Stimulated activated CD8-positive, alpha-beta memory T cell treated with anti-CD3 and anti-CD28 coated beads, Interleukin-4, amount 100 ng/mL, for 24 hours (primary cell): ENCODE data around the gene BAZ2A.

Experiments used
- DNase-seq: peaks from one replicate; pipeline ENCODE4 v3.0.0-alpha.2; 2020; ENCODE audit warnings: low read depth

BAZ2A gene

DNA sequence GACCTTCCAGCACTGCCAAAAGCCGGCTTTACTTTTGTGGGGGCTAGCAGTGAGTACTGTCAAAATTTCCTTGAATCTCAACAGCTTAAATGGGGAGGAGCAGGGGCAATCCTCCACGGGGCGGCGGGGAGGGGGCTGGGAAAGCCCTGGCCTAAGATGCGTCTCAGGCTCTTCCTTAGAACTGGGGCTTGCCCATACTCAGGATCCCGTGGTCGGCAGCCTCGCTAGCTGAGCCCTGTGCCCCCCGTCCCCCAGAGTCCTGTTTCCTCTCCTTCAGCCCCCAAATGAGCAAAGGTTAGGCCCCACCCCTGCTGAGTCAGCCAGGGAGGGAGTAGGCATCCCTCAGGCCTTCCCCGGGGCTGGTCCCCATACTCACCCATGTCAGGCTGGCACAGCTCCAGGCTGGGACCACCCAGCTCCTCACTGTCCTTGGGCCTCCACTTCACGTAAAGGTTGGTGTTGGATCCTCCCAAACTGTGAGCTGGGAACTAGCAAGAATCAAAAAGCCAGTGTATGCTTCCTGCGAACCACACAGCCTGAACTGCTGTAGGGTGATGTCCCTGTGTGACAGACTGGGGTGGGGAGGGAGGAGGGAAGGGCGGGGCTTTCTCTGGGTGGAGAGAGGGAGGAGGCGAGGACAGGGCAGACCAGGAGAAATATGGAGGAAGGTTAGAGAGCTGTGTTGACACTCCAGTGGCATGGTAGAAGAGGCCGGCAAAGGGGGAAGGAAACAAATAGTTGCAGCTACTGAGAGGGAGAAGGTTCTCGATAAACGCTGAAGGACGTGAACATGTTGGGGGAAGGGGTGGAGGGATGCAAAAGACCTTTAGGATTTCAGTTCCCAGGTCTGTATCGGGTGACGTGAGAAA is 5.9 kb upstream of the BAZ2A start:
- peak; percentile 76 for DNase-seq

DNA sequence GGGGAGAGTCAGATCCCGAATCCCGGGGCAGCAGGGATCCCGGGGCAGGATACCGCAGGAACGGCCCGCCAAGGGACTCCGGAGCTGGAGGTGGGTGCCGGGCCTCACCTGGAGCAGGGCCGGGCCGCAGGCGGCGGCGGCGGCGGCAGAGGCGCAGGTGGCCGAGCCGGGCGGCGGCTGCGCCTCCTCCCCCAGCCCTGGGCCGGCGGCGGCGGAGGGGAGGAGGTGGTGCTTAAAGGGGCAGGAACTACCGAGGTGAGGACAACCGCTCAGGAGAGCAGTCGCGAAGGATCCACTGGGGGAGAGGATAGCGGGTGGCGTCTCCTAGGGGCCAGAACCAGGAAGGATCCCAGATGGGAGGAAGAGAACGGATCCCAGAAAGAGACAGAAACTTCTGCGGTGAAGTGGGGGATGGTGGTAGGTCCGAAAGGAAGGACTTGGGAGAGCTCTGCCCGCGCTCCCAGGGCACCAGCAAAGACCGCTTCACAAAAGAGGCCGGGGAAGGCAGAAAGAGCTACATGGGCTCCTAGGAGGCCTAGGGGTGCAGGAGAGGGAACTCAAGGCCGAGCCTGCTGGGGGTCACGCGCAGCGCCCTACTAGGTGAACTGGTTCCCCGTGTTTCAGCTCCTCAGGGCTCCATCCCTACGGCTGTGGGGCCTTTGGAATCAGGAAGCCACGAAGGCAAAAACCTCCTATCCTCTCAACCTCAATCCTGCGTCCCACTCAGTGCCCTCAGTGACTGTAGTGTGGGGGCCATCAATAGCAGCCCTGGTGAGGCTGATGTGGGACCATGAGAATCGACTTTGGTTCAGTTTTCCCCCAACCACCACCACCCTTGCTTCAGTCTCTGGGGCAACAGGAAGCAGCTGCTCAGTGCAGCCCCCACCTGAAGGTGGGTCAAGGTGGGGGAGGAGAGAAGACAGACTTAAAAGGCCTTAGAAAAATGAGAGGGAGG is 5.0 kb upstream of the BAZ2A start:
- peak; percentile 51 for DNase-seq

DNA sequence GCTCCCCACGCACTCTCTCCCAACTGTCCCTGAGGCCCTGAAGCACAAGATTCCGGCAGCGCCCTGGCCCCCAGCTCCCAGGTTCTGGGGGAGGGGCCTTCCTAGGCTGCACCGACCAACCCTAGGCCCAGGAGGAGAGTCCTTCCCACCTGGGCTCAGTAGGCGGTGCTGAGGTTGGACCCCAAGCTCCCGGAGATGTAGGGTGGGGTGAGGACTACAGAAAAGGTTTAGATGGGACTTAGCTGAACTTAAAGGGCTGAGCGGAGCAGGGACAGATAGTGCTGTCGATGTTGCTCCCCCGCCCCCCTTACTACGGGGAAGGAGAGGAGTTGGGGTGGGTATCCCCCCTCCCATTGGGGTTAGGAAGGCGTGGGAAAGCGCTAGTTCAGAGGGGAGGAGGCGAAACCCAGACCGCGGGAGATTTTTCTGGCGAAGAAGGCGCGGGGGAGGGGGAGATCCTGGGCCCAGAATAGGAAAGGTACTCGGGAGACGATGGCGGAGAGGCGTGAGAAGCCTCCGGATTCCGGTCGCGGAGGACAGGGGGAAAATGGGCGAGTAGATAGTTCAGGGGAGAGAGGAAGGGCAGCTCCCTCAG is 4.2 kb upstream of the BAZ2A start:
- DNase-seq: peak; percentile 12

DNA sequence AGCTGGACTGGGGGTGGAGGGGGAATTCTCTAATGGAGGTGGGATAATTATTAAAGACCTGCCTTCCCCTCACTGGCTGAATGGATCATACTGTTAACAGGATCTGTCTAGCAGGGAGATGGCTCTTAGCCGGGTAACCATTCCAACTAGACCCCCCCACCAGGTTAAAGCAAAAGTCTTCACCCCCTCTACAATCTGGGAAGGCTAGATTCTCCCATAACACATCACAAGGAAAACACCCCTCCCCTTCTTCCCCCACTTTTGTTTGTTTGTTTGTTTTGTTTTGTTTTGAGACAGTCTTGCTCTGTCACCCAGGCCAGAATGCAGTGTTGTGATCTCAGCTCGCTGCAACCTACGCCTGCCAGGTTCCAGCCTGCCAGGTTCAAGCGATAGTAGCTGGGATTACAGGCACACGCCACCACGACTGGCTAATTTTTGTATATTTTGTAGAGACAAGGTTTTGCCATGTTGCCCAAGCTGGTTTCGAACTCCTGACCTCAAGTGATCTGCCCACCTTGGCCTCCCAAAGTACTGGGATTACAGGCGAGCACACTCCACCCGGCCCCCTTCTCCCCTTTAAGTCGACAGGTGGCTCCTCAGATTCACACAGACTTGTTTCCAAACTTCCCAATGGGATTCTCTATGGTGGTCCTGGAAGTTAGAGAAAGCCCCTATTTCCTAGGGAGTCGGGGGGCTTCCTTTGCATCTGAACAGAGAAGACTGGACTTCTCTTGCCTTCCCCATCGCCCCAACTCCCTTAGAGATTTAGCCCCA is 3.5 kb upstream of the BAZ2A start:
- DNase-seq: no peak

DNA sequence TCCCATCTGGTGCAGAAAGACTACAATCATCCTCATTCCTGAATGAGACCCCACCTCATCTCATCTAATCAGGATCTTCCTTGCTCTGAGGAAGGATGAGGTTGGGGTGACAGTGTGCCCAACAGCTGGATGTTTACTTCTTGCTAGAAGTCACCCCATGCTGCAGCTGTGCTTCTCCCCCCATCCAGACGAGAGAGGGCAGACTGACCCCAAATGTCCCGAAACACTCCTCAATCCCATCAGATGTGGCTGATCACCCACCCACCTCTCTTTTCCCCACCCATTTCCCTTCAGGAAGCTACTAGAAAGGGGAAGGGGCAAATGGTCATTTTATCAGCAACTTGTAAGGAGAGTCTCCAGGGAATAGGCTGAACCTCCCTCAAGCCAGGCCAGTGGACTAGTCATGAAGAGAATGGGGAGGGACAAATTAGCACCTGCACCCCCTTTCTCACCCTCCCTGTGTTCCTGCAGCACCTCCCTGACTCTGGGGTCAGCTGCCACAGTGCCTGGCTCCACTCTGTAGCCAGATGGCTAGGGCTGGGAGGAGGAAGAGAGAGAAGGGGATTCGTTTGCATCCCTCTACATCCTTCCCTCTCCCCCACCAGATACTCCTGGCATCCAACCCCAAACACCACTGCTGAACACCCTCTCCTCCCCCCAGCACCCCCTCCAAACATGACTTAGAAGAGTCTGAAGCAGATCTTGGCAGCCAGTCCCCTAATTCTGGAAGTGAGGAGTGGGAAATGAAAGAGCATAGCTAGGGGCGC is 2.8 kb upstream of the BAZ2A start:
- DNase-seq: no peak

DNA sequence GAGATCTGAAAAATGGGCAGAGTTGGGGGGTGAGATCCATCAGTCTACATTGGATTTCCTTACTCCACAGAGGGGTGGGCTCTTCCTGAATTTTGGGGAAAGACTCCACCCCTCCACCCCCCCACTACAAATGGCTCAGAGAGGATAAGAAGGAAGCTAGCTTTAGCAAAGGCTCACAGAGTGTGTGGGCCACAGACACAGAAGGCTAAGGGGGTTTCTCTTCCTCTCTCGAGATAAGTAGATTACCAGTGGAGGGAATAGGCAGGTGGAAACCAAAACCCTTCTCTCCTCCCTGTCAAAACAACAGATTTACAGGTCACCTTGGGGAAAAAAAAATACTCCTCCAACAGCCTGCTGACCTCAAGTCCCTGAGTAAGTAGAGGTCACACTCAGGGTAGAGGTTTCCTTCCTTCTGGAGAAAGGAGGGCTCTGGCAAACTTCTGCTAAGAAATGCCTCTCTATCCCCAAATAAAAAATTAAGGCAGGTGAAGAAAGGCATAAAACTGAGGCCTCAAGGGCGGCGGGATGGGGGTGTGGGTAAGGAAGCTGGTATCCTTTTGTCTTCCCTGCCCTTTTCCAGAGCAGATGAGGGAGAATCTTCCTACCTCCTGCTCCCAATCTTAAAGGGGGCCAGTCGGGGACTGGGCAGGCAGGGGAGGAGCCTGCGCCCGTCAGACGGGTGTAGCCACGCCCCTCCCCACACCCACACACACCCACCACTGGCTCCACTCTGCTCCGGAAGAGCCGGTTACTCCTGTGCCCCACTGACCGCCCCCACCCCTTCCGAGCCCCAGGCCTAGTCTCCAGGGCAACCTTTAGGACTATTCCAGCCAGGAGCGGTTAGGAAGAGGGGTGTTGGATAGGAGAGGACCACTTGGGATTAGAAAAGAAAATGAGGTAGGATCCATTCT is 1.9 kb upstream of the BAZ2A start:
- DNase-seq: peak; percentile 57

DNA sequence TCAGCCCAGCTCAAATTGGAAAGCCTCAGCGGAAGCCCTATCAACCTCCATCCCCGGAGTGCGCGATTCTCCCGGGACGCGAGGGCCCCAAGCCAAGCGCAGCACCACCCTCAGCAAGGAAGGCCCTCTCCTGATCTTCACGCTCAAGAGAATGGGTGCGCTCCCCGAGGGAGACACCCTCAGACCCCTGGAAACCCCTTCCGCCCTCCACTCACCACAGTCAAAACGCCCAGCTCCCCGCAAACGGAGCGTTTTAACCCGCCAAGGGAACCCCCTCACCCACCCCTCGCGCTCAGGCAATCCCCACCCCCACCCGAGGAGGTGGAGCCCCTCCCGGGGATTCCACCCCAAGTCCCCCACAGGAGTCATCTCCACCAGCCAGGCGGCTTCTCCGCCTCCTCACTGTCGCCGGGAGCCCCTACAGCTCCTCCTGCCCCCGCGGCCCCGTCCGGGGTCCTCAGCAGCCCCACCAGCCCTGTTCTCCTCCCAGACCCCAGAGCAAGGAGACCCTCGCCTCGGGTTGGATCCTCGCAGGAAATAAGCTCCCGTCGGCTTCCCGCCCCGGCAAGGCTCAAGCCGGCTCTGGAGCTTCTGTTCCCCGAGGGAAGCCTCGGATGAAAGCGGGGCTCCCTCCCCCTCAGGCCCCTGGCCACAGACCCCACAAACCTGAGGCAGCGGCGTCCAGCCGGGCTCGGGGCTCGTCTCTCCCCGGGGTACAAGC is 507 bp downstream of the BAZ2A start:
- DNase-seq: peak; percentile 38

DNA sequence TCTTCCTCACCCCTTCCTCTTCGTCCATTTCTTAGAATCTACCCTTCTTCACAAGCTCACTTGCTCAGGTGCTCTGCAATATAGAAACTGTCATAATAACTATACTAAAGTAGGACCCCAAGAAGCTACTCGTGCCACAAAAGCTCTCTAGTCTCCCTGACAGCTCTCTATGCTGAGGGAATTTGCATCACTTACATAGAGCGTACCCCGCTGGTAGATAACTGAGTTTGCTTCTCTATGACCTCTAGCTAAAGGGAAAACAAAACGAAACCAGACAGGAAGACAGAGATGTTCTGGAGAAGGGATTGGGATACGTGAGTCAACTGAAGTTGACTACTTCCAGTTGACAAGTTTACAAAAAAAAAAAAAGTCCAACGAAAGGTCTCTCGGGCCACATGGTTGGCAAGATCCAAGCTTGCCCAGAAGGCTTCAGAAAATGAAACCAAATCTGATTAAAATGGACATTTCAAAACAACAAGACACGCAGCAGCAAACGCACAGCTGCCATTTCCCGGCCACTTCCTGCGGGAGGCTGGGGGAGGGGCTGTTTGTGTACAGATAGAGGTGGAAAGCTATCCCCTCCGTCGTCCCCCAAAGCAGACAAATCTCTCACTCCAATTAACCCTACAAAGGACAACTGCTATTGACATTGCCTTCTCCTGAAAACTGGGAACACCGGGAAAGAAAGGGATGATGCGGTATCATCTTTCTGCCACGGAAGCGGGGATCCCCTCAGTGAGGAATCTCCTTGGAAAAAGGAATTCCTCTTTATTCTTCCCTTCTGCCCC is 1.3 kb downstream of the BAZ2A start:
- peak; percentile 39 for DNase-seq

DNA sequence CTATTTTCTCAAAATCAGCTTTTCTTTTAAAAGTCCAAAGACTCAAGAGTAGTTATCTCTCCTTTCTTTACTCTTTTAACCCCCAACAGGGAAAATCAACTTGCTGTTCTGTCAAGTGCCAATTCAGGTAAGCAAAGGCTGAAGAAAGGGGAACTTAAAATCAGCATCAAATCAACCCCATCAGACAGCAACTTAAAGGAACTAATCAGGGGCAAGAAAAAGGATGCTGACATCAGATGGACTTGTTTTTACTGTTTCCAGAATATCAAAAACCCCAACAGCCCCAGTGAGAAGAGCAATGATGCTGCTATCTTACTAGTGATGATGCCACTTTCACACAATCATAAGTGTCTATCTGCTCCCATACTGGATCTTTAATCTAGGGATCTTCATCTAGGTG is 3.4 kb downstream of the BAZ2A start:
- no peak for DNase-seq

DNA sequence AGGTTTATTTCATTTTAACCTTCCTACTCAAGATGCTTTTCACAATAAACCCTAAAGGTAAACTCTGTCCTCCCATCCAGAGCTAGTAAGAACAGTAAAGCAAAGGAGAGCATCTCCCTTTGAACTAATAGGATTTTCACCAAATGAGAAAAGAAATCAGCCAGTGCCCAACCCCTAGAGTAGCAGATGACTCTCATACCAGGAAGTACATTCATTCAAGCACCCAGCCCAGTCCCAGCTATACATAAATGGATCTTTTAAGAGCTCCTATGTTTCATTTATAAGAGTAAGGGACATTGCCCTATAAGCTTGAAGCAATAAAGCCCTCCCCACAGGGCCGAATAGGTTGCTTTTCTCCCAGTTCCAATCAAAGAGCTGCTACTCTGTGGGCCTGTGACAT is 7.6 kb downstream of the BAZ2A start:
- DNase-seq: no peak

DNA sequence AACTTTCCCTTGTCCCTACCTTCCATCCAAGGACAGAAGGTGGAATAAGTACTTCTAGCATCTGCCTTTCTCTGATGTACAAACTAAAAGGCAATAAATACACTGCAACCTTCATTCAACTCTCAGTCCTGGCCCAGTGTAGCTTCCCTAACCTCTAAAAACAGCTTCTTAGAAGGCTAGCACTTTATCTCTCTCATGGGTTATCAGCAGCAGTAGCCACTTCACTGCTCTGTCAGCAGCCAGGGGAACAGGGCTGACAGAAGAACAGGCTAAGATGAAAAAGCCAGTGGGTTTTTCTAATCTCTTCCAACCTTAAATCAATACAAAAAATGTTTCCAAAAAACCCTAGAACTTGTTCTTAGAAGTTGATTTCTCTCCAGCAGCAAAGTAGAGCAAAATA is 13.2 kb downstream of the BAZ2A start:
- no peak for DNase-seq

DNA sequence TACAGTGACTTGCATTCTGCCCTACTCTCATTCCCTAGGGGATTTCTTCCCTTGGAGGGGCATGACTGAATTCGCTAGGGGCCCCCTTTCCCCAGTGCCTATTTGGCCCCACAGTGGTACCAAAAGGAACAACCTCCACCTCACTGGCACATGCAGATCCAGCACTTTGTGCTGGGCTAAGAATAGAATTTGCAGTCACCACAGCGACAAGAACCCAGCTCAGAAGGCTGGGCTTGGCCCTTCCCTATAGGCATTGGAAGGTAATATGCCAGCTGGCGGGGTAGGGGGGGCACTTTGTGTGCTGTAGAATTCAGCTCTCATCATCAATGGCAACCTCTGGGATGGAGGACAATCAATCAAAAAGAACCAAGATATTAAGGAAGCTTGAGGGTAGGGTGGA is 13.9 kb downstream of the BAZ2A start:
- DNase-seq: no peak

DNA sequence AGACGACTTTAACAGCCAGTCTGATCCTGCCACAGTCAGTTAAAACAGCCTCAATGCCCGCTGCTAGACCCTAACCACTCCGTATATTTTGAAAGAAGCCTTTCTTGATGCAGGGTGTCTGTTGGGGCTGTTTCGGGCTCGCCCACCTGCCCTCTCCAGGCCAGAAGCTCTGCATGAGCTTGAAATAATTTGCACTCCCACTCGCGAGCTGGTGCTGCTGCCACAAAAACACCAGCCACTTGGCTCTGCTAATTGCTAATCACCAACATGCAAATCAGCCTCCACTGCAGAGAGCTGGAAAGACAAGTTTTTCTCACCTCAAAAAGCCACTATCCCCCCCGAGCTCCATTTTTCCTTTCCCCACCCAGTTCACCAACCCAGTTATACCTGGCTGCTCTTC is 15.5 kb downstream of the BAZ2A start:
- DNase-seq: no peak

DNA sequence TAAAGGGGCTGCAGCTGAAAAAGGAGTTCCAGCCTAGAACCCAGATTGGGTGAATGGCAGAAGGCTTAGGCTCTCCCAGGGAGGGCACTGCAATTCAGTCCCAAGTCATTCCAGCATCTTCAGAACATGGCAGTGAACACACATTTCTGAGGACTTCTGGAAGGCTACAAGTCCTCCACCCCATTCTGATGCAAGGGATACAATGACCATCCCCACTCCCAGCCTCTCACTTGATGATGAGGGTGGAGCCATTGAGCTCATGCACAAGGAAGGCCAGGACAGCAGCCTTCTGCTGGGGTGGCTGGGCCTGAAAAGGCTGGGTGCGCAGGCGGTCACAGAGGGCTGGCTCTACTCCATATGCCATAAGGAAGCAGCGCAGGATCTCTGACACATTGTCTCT is 25.8 kb downstream of the BAZ2A start:
- no peak for DNase-seq

DNA sequence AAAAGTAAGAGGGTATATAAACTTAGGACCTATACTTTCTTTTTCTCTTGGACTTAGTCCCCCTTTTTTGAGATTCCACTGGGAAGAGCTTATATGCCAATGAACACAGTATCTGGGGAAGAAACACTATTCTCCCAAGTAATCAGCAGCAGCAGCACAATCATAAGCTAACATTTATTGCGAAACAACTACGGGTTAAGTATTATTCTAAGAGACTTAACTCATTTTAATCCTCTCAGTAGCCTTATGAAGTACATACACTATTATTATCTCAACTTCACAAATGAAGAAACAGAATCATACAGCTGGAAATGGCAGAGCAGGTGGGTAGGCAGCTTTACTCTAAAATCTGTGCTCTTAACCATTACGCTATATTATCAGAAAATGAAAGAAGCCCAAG is 27.9 kb downstream of the BAZ2A start:
- no peak for DNase-seq

DNA sequence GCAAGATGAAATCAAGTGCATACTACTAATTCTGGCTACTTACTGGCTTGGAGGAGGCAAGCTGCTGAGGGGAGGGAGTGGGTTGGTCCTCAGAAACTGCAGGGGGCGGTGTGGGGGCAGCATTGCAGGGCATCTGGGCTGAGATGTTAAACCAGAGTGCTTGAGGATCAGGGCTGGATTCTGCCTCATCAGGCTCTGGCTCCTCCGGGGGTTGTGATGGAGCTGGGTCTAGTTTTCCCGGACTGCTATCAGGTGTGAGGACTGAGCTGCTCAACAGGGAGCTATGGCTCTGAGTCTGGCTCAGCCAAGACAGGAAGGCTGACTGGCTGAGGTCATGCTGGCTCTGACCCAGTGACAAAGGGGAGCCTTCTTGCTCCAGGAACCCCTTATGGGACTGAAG is 28.6 kb downstream of the BAZ2A start:
- DNase-seq: no peak

DNA sequence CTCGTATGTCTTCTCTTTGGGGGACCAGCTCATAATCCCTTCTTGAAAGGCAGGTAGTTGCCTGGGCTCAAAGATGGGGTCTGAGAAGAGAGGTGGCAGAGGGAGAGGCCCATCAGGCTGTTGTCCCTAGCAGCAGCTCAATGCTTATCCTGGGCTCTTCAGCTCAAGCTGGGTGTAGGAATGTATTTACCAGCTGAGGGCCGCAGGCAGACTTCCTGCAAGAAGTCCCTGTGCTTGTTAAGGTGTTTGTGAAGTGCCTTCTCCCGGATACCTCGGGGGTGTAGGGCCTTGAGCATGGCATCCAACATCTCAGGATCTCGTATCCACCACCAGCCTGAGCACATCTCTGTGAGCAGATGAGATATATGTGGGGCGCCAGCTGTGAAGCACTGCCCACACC is 29.4 kb downstream of the BAZ2A start:
- DNase-seq: no peak

DNA sequence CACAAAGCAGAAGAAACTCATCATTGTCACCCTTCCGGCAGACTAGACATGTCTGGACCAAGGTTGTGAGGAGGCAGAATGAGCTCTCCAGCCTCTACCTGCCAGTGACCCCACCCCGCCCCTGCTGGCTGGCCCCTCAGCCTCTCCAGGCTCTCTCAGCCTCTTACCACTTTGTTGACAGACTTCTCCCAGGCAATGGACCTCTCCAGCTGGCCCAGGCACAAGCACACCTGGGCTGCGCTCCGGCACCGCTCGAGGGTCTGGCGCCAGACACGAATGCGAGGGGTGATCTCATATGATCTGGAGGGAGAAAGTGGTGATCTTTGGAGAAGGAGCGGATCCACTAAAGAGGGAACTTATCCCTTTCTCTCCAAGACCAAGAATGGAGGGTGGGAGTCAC is 30.3 kb downstream of the BAZ2A start:
- no peak for DNase-seq

DNA sequence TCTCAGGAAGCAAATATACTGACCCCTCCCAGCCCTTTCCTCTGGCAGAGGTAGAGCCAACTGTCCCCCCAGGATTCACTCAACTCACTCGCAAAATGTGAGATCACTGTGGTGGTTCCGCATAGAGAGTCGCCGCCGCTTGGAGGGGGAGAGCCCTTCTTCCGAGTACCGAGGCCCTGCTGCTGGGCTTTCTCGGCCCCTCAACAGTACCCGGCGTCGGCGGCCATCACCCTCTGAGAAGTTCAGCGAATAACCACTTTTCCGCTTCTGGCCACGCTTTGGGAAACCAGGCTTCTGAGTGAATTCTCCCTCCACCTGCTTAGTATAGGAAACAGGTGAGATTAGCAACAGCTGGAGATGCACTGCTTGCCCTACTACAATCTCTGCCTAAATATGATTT is 31.1 kb downstream of the BAZ2A start:
- no peak for DNase-seq
